B cell (primary cell): ENCODE measurements around the gene MICAL3. TPM values are rescaled to one million over a fixed set of nuclear protein-coding genes. Genes with fewer than 3 reads are reported as not detected.
A peak's percentile ranks its signal among the peaks of the same experiment; 100 is the strongest.

Experiments used
- ATAC-seq: fragments of 200-7000 bp; cut with Tn5 transposase; one replicate; pipeline ENCODE4 v1.10.0; 2021; ENCODE audit warnings: low read depth, mild to moderate bottlenecking, moderate number of reproducible peaks, moderate library complexity
- CTCF ChIA-PET: fragments of 350-600 bp; sonication (Branson Sonifier 250); formaldehyde crosslinking; loops from one replicate; lab custom pipeline; 2021; ENCODE audit warnings: antibody characterized with exemption, inconsistent platforms; lab: Charles Lee
- POLR2A ChIA-PET: fragments of 350-600 bp; sonication (Branson Sonifier 250); formaldehyde crosslinking; loops from one replicate; lab custom pipeline; 2021; ENCODE audit warnings: antibody characterized with exemption; lab: Charles Lee
- DNase-seq: peaks from one replicate; pipeline ENCODE4 v3.0.0; 2013
- H2AFZ ChIP-seq: 2 replicates; pipeline ENCODE4 v1.6.1; 2012; ENCODE audit warnings: mild to moderate bottlenecking, low read depth, low read length; ENCODE audit not compliant: insufficient read depth, poor library complexity, severe bottlenecking
- H3K27ac ChIP-seq, 2 donors: 1 replicate in 1 of 2; 2 replicates in 1 of 2; pipeline ENCODE4 v1.5.1; 2012 to 2013; ENCODE audit warnings: low read length in 2 of 2, mild to moderate bottlenecking in 2 of 2, moderate library complexity in 1 of 2
- H3K27me3 ChIP-seq, 4 experiments: fragments of 200-600 bp in 1 of 4; sonication (generic) in 1 of 4; replicated peaks in 1 of 4; 1 replicate in 2 of 4; 2 replicates in 2 of 4; pipeline versions ENCODE4 v1.6.1 to v1.7.0; 2013 to 2016; ENCODE audit warnings: low read length in 3 of 4, mild to moderate bottlenecking in 2 of 4, mixed read lengths in 1 of 4, moderate library complexity in 1 of 4; ENCODE audit not compliant: insufficient read depth in 4 of 4, control insufficient read depth in 3 of 4; ENCODE audit errors: control extremely low read depth in 1 of 4
- H3K36me3 ChIP-seq, 2 experiments: replicated peaks in 1 of 2; 1 replicate in 1 of 2; 2 replicates in 1 of 2; pipeline versions ENCODE4 v1.6.1 to v1.7.1; 2013; ENCODE audit warnings: low read length in 1 of 2; ENCODE audit not compliant: insufficient read depth in 2 of 2, control insufficient read depth in 1 of 2; ENCODE audit errors: control extremely low read depth in 1 of 2, extremely low read depth in 1 of 2
- H3K4me1 ChIP-seq, 2 donors: fragments of 200-600 bp in 1 of 2; sonication (generic) in 1 of 2; 1 replicate in 1 of 2; 2 replicates in 1 of 2; pipeline versions ENCODE4 v1.5.1 to v1.6.1; 2013 to 2017; ENCODE audit warnings: low read length in 2 of 2; ENCODE audit not compliant: control insufficient read depth in 2 of 2, insufficient read depth in 2 of 2
- H3K4me2 ChIP-seq: replicated peaks from 2 replicates; pipeline ENCODE3; 2012; ENCODE audit warnings: mild to moderate bottlenecking, low read depth, low read length; ENCODE audit not compliant: poor library complexity, severe bottlenecking
- H3K4me3 ChIP-seq, 5 experiments: fragments of 200-600 bp in 1 of 5; sonication (generic) in 1 of 5; 1 replicate in 3 of 5; 2 replicates in 2 of 5; pipeline versions ENCODE4 v1.5.1 to v1.7.0; 2011 to 2016; ENCODE audit warnings: low read length in 4 of 5, mild to moderate bottlenecking in 4 of 5, low read depth in 2 of 5, control low read depth in 1 of 5, moderate library complexity in 1 of 5; ENCODE audit not compliant: insufficient read depth in 1 of 5; ENCODE audit errors: control extremely low read depth in 1 of 5, extremely low read depth in 1 of 5
- H3K79me2 ChIP-seq: fragments of 200-600 bp; sonication (generic); one replicate; pipeline ENCODE4 v1.6.0; 2016; ENCODE audit warnings: low read length; ENCODE audit not compliant: control insufficient read depth, insufficient read depth
- H3K9ac ChIP-seq: fragments of 200-600 bp; sonication (generic); 2 replicates; pipeline ENCODE4 v1.6.1; 2017; ENCODE audit warnings: mild to moderate bottlenecking, low read length, moderate library complexity
- H3K9me3 ChIP-seq, 3 donors: one replicate each; pipeline versions ENCODE4 v1.6.1 to v1.7.1; 2013; ENCODE audit warnings: low read length in 2 of 3; ENCODE audit not compliant: control insufficient read depth in 2 of 3, insufficient read depth in 1 of 3; ENCODE audit errors: control extremely low read depth in 1 of 3
- H4K20me1 ChIP-seq: 2 replicates; pipeline ENCODE4 v1.6.0; 2012; ENCODE audit warnings: mild to moderate bottlenecking, low read length; ENCODE audit not compliant: insufficient read depth, control insufficient read depth, poor library complexity, severe bottlenecking
- H3K27ac Mint-ChIP-seq: one replicate; pipeline ENCODE4 v1.8.0; 2021; ENCODE audit warnings: mixed read lengths
- H3K27me3 Mint-ChIP-seq: one replicate; pipeline ENCODE4 v1.8.0; 2021; ENCODE audit warnings: mixed read lengths
- H3K4me1 Mint-ChIP-seq: one replicate; pipeline ENCODE4 v1.8.0; 2021; ENCODE audit warnings: mixed read lengths
- H3K4me3 Mint-ChIP-seq: one replicate; pipeline ENCODE4 v1.8.0; 2021; ENCODE audit warnings: mixed read lengths
- H3K9me3 Mint-ChIP-seq: one replicate; pipeline ENCODE4 v1.8.0; 2022; ENCODE audit warnings: mixed read lengths; ENCODE audit not compliant: insufficient read depth
- EZH2 ChIP-seq: IDR thresholded peaks from 2 replicates; pipeline ENCODE4 v1.6.1; 2012; ENCODE audit warnings: borderline replicate concordance, low read depth, mild to moderate bottlenecking, moderate library complexity, low read length; ENCODE audit not compliant: insufficient read depth, poor library complexity, severe bottlenecking
- WGBS: methylation state at CpG from one replicate; pipeline ENCODE4 v1.1.5; 2013; ENCODE audit warnings: missing lambda C conversion rate; ENCODE audit not compliant: insufficient coverage; 5-methylcytosine and 5-hydroxymethylcytosine counted together
- intact Hi-C: fragments of 100-400 bp; cut with micrococcal nuclease; formaldehyde crosslinking; loops from one replicate; pipeline ENCODE4 v1.10.0; 2022
- polyA plus RNA-seq: library from polyadenylated mRNA; depleted of rRNA; stranded (reverse); fragments of >200 nt; gene quantifications from 2 replicates; pipeline ENCODE4 v1.2.3, GENCODE V29; 2012
- total RNA-seq, 2 donors: library from RNA; stranded (reverse); fragments of 120-200 nt in 1 of 2; gene quantifications; 1 replicate in 1 of 2; 2 replicates in 1 of 2; pipeline versions ENCODE4 v1.2.3 to v1.2.4, GENCODE V29; 2013 to 2022
- TF ChIP-seq, protein P1 (sequence below): fragments of 200-600 bp; IDR thresholded peaks from one replicate; pipeline ENCODE4 v1.8.0; 2022; ENCODE audit warnings: antibody characterized with exemption, mild to moderate bottlenecking

MICAL3 gene
- total and polyA plus RNA-seq, 2 donors (not counting 1 experiment from before 2014, with no cell fraction given): 50.5 to 253 TPM

GRCh38 chr22:18008136-18008535 is 16.2 kb downstream of the MICAL3 start:
- H3K27me3 Mint-ChIP-seq: no peaks in the 10 kb centered on the region
- H3K9ac ChIP-seq: no peak overlapping the region
- no peak for DNase-seq
- 97% methylated on average over 3 of the region's 4 CpGs for WGBS
- H3K27ac ChIP-seq: peak overlapping the region in 1 of 2 donors; percentile 57
- no peaks in the 10 kb centered on the region for H4K20me1 ChIP-seq
- no peak overlapping the region for H2AFZ ChIP-seq
- H3K4me2 ChIP-seq: peak overlapping the region; percentile 29
- H3K9me3 Mint-ChIP-seq: no peaks in the 10 kb centered on the region
- peaks cover 36% of the 10 kb centered on the region for H3K79me2 ChIP-seq
- H3K36me3 ChIP-seq: no peaks in the 10 kb centered on the region
- no peak overlapping the region for H3K4me3 Mint-ChIP-seq
- no peak for TF ChIP-seq EZH2
- TF ChIP-seq, protein P1, sequence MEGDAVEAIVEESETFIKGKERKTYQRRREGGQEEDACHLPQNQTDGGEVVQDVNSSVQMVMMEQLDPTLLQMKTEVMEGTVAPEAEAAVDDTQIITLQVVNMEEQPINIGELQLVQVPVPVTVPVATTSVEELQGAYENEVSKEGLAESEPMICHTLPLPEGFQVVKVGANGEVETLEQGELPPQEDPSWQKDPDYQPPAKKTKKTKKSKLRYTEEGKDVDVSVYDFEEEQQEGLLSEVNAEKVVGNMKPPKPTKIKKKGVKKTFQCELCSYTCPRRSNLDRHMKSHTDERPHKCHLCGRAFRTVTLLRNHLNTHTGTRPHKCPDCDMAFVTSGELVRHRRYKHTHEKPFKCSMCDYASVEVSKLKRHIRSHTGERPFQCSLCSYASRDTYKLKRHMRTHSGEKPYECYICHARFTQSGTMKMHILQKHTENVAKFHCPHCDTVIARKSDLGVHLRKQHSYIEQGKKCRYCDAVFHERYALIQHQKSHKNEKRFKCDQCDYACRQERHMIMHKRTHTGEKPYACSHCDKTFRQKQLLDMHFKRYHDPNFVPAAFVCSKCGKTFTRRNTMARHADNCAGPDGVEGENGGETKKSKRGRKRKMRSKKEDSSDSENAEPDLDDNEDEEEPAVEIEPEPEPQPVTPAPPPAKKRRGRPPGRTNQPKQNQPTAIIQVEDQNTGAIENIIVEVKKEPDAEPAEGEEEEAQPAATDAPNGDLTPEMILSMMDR: no peak
- peak overlapping the region; percentile 68 for H3K27ac Mint-ChIP-seq
- H3K4me1 ChIP-seq: peaks cover 64 to 70% of the 10 kb centered on the region in 2 donors
- intact Hi-C loops: no loop called here
- no peaks in the 10 kb centered on the region for H3K9me3 ChIP-seq
- no peak for ATAC-seq
- no peaks in the 10 kb centered on the region for H3K27me3 ChIP-seq
- CTCF ChIA-PET: interaction anchor here (0.9 to 1.4 kb wide), 3 partner anchors 15 to 67 kb away, joined by 3 to 4 read pairs (median 3); no protein-coding TSS in a partner anchor
- H3K4me3 ChIP-seq: no peak overlapping the region
- POLR2A ChIA-PET: interaction anchor here (0.7 kb wide), 1 partner anchor 67 kb away, joined by 10 read pairs; no protein-coding TSS in a partner anchor
- H3K4me1 Mint-ChIP-seq: peaks cover 56% of the 10 kb centered on the region

GRCh38 chr22:18005201-18005926 is 19.0 kb downstream of the MICAL3 start:
- peak overlapping the region; percentile 77 for H3K4me3 Mint-ChIP-seq

More at GRCh38 chr22:18005201-18005926, 19.0 kb downstream of the MICAL3 start:
- ATAC-seq (peak; percentile 28), DNase-seq (peak; percentile 82)
- TF ChIP-seq, protein P1: no peak
- TF ChIP-seq EZH2: no peak
- Mint-ChIP-seq H3K4me1 (peaks cover 58% of the 10 kb centered on the region), H3K9me3 (no peaks in the 10 kb centered on the region), H3K27me3 (no peaks in the 10 kb centered on the region), H3K27ac (peak overlapping the region; percentile 91)
- peak overlapping the region; percentile 49 for H3K9ac ChIP-seq
- intact Hi-C loops: no loop called here
- POLR2A ChIA-PET: interaction anchor here (0.6 to 1.8 kb wide), 6 partner anchors 9 to 149 kb away, joined by 3 to 10 read pairs (median 5); partner anchors contain the start of gene MICAL3
- CTCF ChIA-PET: interaction anchor here (0.7 to 11.9 kb wide), 7 partner anchors 9 to 85 kb away, joined by 3 to 133 read pairs (median 9); partner anchors contain the start of genes MICAL3 and PEX26
- peaks cover 67 to 70% of the 10 kb centered on the region in 2 donors for H3K4me1 ChIP-seq
- peaks cover 53% of the 10 kb centered on the region for H3K79me2 ChIP-seq
- H3K4me3 ChIP-seq: peak overlapping the region in 4 of 5 experiments; percentile 11 to 36 (median 32)
- H4K20me1 ChIP-seq: no peaks in the 10 kb centered on the region
- no peaks in the 10 kb centered on the region for H3K9me3 ChIP-seq
- WGBS: 0% methylated on average over 2 of the region's 8 CpGs
- H3K4me2 ChIP-seq: peak overlapping the region; percentile 72
- H3K27ac ChIP-seq: peak overlapping the region; percentile 90 to 91
- no peaks in the 10 kb centered on the region for H3K36me3 ChIP-seq
- H3K27me3 ChIP-seq: no peaks in the 10 kb centered on the region
- peak overlapping the region; percentile 7 for H2AFZ ChIP-seq
